Superior temporal gyrus (tissue), 1 donor: Measurements from ENCODE around the gene FBXO28.

Experiments
- DNase-seq: peaks from one replicate; pipeline ENCODE4 v3.0.0-alpha.2; 2016; ENCODE audit errors: extremely low spot score

The FBXO28 gene

DNA sequence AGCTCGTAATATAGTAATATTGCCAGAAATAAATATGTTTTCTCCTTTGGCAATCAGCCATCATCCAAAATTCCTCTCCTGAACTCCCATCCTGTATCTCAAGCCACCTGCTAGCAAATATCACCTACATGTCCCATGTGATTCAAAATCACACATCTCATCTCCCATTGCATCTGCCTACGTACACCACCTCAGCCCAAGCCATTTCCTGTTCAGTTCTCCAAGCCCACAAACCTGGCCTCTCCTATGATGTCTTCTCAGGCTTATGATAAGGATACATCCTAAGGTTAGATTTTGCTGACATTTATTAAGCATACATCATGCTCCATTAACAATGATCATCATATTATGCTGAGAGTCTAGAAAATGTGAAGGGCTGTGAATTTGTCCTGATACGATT lies 37.2 kb downstream of the FBXO28 start:
- no peak for DNase-seq

DNA sequence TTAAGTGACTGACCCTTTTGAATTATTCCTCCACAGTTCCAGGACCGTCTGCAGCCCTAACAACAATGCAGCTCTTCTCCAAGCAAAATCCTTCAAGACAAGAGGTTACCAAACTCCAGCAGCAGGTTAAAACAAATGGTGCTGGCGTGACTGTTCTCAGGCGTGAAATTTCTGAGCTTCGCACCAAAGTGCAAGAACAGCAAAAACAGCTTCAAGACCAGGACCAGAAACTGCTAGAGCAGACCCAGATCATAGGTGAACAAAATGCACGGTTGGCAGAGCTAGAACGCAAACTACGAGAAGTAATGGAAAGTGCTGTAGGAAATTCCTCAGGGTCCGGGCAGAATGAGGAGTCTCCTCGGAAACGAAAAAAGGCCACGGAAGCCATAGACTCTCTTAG lies 43.4 kb downstream of the FBXO28 start:
- no peak for DNase-seq

DNA sequence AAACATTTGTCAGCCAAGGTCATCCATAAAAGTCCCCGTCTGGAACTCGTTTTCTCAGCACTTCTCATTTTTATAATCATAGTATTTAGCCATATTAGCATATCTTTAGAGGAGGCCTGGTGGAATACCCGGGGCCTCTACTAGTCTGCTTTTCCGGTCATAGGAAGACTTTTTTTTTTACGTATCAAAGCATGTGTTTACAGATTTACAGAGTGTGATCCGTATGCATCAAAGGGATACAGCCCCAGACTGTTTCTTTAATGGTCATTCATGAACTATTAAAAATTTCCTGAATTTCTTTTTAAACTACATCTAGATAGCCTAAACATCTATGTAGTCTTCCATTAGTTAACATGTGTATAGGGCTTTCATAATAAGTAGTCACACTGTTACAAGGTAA lies 45.6 kb downstream of the FBXO28 start:
- no peak for DNase-seq

GRCh38 chr1:224160171-224160682 lies 46.3 kb downstream of the FBXO28 start:
- DNase-seq, result no peak

GRCh38 chr1:224162768-224163167 lies 48.9 kb downstream of the FBXO28 start:
- DNase-seq, result no peak

DNA sequence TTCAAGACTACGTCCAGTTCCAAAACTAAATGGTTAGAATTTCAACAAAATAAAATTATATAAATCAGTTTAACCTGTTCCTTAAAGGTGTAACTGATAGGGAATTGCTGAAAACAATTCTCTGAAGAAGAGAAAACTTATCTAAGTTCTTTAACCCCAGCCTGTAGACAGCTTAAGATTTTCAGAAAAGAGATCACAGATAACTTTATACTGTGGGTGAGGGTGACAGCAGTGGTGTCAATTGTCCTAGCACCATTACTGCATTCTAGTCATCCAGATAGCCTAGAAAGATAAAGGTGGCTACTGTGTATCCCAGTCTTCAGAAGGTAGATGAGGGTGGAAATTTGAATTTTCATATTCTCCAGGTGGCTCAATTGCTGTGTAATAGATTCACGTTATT lies 49.4 kb downstream of the FBXO28 start:
- DNase-seq, result no peak

GRCh38 chr1:224168859-224169380 lies 55.0 kb downstream of the FBXO28 start:
- no peak for DNase-seq

- no peak for DNase-seq
Measured at GRCh38 chr1:224169718-224170270, 55.9 kb downstream of the FBXO28 start.

GRCh38 chr1:224170343-224170742 lies 56.4 kb downstream of the FBXO28 start:
- DNase-seq, result no peak

GRCh38 chr1:224170748-224171478 lies 57.0 kb downstream of the FBXO28 start:
- DNase-seq, result no peak

- DNase-seq, result no peak
Measured at GRCh38 chr1:224172229-224172628, 58.3 kb downstream of the FBXO28 start.

- peak; percentile 1 for DNase-seq
Measured at GRCh38 chr1:224173523-224173922, 59.6 kb downstream of the FBXO28 start.

DNA sequence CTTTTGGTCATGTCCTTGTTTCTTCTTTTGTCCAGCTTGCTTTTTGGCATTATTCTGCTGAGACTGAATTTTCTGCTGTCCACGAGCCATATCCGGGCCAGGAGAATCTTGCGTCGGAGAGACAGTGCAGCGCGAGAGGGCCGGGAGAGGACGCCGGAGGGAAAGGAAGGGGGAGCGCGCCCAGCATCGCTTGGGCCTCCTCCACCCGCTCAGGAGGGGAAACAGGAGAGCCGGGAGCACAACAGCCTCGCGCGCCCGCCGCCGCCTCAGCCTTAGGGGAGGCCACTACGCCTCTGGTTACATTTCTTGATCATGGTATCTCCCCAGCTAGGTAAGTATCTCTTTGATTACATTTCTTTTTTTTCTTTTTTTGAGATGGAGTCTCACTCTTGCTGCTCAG lies 61.7 kb downstream of the FBXO28 start:
- DNase-seq, result no peak

DNA sequence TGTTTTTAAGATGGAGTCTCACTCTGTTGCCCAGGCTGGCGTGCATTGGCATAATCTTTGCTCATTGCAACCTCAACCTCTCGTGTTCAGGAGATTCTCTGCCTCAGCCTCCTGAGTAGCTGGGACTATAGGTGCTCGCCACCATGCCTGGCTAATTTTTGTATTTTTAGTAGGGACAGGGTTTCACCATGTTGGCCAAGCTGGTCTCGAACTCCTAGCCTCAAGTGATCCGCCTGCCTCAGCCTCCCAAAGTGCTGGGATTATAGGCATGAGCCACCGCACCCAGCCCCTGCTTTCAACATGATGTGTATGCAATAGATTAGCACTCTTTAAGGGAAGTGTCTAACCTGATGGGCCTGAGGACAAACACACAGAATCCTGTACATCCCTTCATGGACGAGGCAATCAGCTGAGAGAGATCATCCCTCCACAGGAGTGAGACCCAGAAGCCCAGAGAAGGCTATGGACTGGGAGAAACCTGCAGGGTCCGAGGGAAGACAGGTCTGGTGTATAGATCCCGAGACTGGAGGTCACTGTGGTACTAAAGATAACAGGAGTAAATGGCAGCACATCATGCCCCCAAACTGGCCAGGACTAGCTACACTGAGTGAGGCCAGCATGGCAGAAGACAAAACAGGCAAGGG lies 63.6 kb downstream of the FBXO28 start:
- DNase-seq, result no peak

DNA sequence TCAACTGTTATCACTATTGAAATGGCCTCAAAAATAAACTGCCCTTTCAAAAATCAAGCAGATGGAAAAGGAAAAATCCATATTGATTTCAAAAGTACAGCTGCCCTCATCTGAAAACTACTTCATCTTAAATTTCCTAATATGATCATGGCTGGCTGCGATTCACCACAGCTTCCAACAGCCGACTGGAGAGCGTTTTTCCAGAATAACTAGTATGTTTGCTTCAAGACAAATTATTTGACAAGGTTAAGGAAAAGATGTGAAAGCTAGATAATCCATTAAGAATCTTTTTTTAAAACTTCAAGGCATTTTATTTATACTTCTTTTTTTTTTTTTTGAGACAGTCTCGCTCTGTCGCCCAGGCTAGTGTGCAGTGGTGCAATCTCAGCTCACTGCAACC lies 65.0 kb downstream of the FBXO28 start:
- DNase-seq, result peak; percentile 2

GRCh38 chr1:224180783-224181452 lies 67.0 kb downstream of the FBXO28 start:
- DNase-seq, result peak; percentile 4

DNA sequence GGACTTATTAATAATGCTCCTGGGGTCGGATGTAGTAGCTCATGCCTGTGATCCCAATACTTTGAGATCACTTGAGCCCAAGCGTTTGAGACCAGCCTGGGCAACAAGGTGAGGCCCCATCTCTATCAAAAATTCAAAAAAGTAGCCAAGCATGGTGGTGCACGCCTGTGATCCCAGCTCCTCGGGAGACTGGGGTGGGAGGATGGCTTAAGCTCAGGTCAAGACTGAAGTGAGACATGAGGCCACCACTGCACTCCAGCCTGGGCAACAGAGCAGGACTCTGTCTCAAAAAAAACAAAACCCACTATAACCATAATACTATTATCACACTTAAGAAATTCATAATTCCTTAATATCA lies 67.5 kb downstream of the FBXO28 start:
- DNase-seq, result no peak

GRCh38 chr1:224182057-224182865 lies 68.3 kb downstream of the FBXO28 start:
- peak; percentile 48 for DNase-seq

GRCh38 chr1:224182866-224183590 lies 69.1 kb downstream of the FBXO28 start, which contains the start of gene DEGS1:
Gene DEGS1 (plus strand): TSS chr1:224183240. CDS start chr1:224183337, 97 bp downstream.
- peak; percentile 76 for DNase-seq

- peak; percentile 72 for DNase-seq
Measured at GRCh38 chr1:224183591-224184312, 69.8 kb downstream of the FBXO28 start.
